ENCODE results near the gene CLASRP. TPM values are rescaled to one million over a fixed set of nuclear protein-coding genes. Genes with fewer than 3 reads are reported as not detected.

CLASRP gene
- total RNA-seq, 1 experiment from 2014 or later, result 87.1 TPM

- Histone ChIP-seq H3K56ac (ENCODE audit: insufficient read length, low read depth, low read length) (no peak overlapping the region), H4K91ac (ENCODE audit: insufficient read length, low read depth, low read length) (no peak overlapping the region), H4K5ac (ENCODE audit: insufficient read length, low read depth, low read length) (no peak overlapping the region), H3K18ac (ENCODE audit: insufficient read length, low read depth, low read length) (no peak overlapping the region), H3K4ac (ENCODE audit: low read depth, low read length) (no peak overlapping the region), H3K9me3 (ENCODE audit: control insufficient read depth, low read depth, low read length) (no peaks in the 10 kb centered on the region), H4K20me1 (ENCODE audit: control insufficient read depth, insufficient read depth, insufficient read length) (no peaks in the 10 kb centered on the region), H3K23me2 (ENCODE audit: insufficient read length, low read depth, low read length, poor library complexity, severe bottlenecking) (no peaks in the 10 kb centered on the region), H3K27ac (ENCODE audit: insufficient read length, low read depth, low read length) (no peak overlapping the region), H2AFZ (ENCODE audit: low read length) (no peak overlapping the region), H3K79me2 (ENCODE audit: insufficient read depth, low read length) (no peaks in the 10 kb centered on the region), H3K27me3 (ENCODE audit: insufficient read depth, low read length) (no peaks in the 10 kb centered on the region), H2BK12ac (ENCODE audit: insufficient read length, low read depth, low read length) (no peak overlapping the region), H3T11ph (ENCODE audit: low read length) (no peak overlapping the region), H3K9ac (ENCODE audit: extremely low read depth, insufficient read length, low read length) (no peak overlapping the region), H2BK120ac (ENCODE audit: low read depth, low read length, poor library complexity, severe bottlenecking) (no peak overlapping the region), H2BK5ac (ENCODE audit: insufficient read length, low read length) (no peak overlapping the region), H2BK20ac (ENCODE audit: low read depth, low read length, poor library complexity, severe bottlenecking) (no peak overlapping the region), H3K23ac (ENCODE audit: insufficient read length, low read depth, low read length) (no peak overlapping the region), H3K14ac (ENCODE audit: insufficient read depth, low read length) (no peak overlapping the region), H2AK5ac (ENCODE audit: insufficient read length, low read length) (no peak overlapping the region), H3K4me1 (ENCODE audit: insufficient read depth, low read length) (no peaks in the 10 kb centered on the region), H3K79me1 (ENCODE audit: insufficient read depth, low read depth, low read length, poor library complexity, severe bottlenecking) (no peaks in the 10 kb centered on the region), H3K4me2 (ENCODE audit: insufficient read depth, insufficient read length, low read length) (no peak overlapping the region), H4K8ac (replicated peaks; ENCODE audit: insufficient read length, low read depth, low read length) (no peak overlapping the region), H2BK15ac (ENCODE audit: low read depth, low read length) (no peak overlapping the region)
- peaks cover 44 to 76% (median 61%) of the 10 kb centered on the region in 3 experiments; a peak in 6 of 7 replicates for H3K36me3 Mint-ChIP-seq (ENCODE audit: insufficient read depth in 1 of 3, low read depth in 3 of 3)
- no peak for DNase-seq
- WGBS (ENCODE audit: extremely low coverage, insufficient read length, low lambda C conversion rate), result no CpG with 5 or more reads among the region's 85 CpGs
- H3K27me3 Mint-ChIP-seq (ENCODE audit: low read depth), result no peaks in the 10 kb centered on the region
- H3K4me1 Mint-ChIP-seq, result peaks cover 8 to 18% of the 10 kb centered on the region in 2 experiments
- H3K4me3 Mint-ChIP-seq, result no peak overlapping the region
- H3K27ac Mint-ChIP-seq, result peak overlapping the region in 1 of 3 experiments; percentile 55; a peak in 1 of 7 replicates
- TF ChIP-seq CTCF (conservative IDR thresholded peaks at IDR 0.05), result no peak
- H3K9me3 Mint-ChIP-seq, result no peaks in the 10 kb centered on the region
Observed at GRCh38 chr19:45063851-45064801, 25.3 kb downstream of the CLASRP start.
